Left colon (tissue), 2 donors: ENCODE results near the gene ARHGAP44. TPM values are rescaled to one million over a fixed set of nuclear protein-coding genes. Genes with fewer than 3 reads are reported as not detected.
"Not testable (repeated sequence)": the region's sequence is repeated elsewhere in the genome, so short reads cannot be mapped to it uniquely, and the experiment has no call there.

ENCODE experiments used
- ATAC-seq: fragments of 200-7000 bp; cut with Tn5 transposase; one replicate; pipeline ENCODE4 v1.9.1; 2020; ENCODE audit warnings: mild to moderate bottlenecking, moderate library complexity
- DNase-seq, 2 donors: peaks; one replicate each; pipeline ENCODE4 v3.0.0-alpha.2; 2020
- intact Hi-C, 2 donors: fragments of 100-400 bp; cut with DNase I in 1 of 2; cut with micrococcal nuclease in 1 of 2; formaldehyde crosslinking; loops; one replicate each; pipeline versions ENCODE4 v1.11.2 to v1.14.0; 2022; cut with DNase I, micrococcal nuclease
- total RNA-seq, 2 donors: library from RNA; stranded (reverse); fragmentation: NEBNext Ultra II Directional; extraction: Animal tissue kit (Norgen Biotek cat#: 25700); gene quantifications; one replicate each; pipeline ENCODE4 v1.2.1, GENCODE V29; 2021
- donor health status: DM: no; HTN: no; CAD: no.
- donor health status: DM: yes; HTN: yes; CAD: no.

Gene ARHGAP44
- total RNA-seq, 2 donors from 2014 or later = 44.4 to 71.1 TPM

GRCh38 chr17:12978787-12979186 is 189.5 kb downstream of the ARHGAP44 start:
- intact Hi-C loops = not testable (repeated sequence)

DNA sequence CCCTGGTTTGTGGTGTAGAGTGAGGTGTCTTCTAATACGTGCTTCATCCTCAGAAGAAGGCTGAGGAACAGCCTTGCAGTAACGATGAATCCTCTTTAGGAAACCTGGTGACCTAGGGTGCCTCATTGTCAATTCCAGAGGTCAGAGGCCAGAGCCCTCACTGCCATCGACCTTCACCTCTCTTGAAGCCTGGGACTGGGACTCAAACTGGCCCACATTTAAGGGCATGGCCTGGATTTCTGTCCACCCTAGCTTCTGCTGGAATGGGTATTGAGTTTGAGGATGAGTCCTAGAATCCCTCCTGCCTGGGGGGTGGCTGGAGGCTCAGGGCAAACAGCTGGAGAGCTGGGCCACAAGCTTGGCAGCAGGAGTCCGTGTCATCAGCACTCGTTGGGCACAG is 189.9 kb downstream of the ARHGAP44 start:
- intact Hi-C loops = no loop called here
- DNase-seq (no peak), ATAC-seq (no peak)

More at GRCh38 chr17:12978787-12979186, 189.5 kb downstream of the ARHGAP44 start:
- ATAC-seq, DNase-seq: not testable (repeated sequence)

GRCh38 chr17:12979826-12980500 is 190.7 kb downstream of the ARHGAP44 start:
- intact Hi-C loops = no loop called here
- no peak for DNase-seq
- no peak for ATAC-seq

- no peak for DNase-seq
- intact Hi-C loops = no loop called here
- no peak for ATAC-seq
Measured at GRCh38 chr17:12982224-12982623, 192.9 kb downstream of the ARHGAP44 start.

DNA sequence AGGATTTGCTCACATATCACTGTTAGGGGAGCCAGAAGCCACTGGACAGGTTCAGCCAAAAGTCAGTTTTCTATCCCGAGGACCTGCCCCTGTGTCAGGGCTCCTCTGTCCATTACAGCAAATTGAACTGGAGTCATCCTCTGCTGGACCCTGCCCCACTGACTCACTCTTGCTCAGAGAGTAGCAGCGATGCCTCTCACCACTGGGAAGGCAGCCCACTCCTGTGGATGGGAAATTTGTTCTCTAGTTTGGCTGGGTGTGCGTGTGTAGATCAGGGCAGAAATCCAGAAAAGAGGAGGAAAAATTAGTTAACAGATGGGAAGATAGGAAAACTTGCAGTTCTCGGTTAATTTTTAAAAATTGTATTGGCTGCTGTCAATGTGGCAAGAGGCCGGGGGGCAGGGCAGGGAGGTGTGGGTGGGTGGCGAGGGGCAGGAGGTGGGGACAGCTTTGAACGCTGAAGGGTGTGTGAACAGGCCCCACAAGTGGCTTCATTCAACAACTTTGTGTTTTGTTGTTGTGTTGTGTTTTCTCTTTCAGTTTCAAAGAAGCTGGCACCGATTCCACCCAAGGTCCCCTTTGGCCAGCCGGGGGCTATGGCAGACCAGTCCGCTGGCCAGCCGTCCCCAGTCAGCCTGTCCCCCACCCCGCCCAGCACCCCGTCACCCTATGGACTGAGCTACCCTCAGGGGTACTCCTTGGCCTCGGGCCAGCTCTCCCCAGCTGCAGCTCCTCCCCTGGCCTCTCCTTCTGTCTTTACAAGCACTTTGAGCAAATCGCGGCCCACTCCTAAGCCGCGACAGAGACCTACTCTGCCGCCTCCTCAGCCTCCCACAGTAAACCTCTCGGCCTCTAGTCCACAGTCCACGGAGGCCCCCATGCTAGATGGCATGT is 194.9 kb downstream of the ARHGAP44 start:
- peak; percentile 18 for ATAC-seq
- intact Hi-C loops = no loop called here
- peak in 1 of 2 donors; percentile 51 for DNase-seq

GRCh38 chr17:12985431-12986293 is 196.4 kb downstream of the ARHGAP44 start:
- intact Hi-C loops = no loop called here
- DNase-seq (no peak), ATAC-seq (no peak)

GRCh38 chr17:12987120-12987519 is 197.8 kb downstream of the ARHGAP44 start:
- no peak for ATAC-seq
- intact Hi-C loops = no loop called here

GRCh38 chr17:12990041-12990808 is 200.9 kb downstream of the ARHGAP44 start:
- ATAC-seq (peak; percentile 12), DNase-seq (no peak)
- intact Hi-C loops = no loop called here

More at GRCh38 chr17:12987120-12987519, 197.8 kb downstream of the ARHGAP44 start:
- no peak for DNase-seq

DNA sequence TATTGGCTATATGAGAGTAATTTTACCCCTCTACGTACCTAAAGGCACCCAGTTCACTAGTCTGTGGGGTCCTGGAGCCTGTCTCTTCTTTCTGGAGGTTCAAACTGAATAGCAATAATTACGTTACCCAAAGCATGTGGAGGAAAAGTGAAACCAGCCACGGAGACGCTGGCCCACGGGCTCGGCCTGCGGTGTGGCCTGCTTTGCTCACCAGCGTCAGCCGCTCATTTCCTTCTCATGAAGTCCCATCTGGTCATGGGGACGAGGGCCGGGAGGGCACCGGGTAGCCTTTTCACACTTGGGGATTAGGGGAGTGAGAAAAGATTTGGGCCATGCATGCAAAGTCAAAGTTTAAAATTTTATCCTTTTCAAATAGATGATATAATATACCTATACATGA is 201.6 kb downstream of the ARHGAP44 start:
- no peak for ATAC-seq
- intact Hi-C loops = no loop called here

DNA sequence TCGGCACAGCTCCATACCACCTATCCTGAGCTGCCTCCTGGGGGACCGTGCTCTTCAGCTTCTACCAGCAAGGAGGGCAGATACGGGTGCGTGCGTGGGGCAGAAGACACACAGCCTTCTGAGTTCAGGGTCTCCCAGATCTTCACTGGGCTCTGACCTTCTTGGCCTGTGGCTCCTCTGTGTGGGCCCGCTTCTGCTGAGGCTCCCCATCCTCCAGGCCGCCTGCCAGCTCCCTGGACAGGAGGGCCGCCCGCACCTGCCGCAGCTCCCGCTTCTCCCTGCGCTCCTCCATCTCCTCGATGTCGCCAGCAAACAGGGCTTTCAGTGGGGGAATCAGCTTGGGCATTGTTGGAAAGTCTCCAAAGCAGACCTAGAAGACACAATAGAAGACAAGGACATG is 203.4 kb downstream of the ARHGAP44 start:
- ATAC-seq (no peak), DNase-seq (no peak)
- intact Hi-C loops = no loop called here

More for the DNA sequence above, 201.6 kb downstream of the ARHGAP44 start:
- no peak for DNase-seq

DNA sequence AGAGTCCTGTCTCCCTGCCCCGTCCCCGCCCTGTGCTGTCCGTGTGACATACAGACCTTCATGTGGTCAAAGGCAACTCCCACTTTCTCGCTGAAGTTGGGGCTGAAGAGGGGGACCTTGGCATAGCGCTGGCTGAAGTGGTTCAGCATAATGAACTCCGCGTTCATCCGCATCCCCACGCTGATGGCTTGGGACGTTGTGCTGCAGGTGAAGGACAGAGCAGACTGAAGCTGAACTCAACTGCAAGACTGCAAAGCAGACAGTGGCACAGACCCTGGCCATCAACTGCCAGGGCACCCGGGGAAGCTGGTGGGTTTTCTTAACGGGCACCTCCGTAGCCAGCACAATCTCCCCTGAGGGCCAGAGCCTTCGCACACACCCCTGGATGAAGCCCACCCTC is 204.3 kb downstream of the ARHGAP44 start:
- ATAC-seq (peak; percentile 12), DNase-seq (no peak)
- intact Hi-C loops = no loop called here

DNA sequence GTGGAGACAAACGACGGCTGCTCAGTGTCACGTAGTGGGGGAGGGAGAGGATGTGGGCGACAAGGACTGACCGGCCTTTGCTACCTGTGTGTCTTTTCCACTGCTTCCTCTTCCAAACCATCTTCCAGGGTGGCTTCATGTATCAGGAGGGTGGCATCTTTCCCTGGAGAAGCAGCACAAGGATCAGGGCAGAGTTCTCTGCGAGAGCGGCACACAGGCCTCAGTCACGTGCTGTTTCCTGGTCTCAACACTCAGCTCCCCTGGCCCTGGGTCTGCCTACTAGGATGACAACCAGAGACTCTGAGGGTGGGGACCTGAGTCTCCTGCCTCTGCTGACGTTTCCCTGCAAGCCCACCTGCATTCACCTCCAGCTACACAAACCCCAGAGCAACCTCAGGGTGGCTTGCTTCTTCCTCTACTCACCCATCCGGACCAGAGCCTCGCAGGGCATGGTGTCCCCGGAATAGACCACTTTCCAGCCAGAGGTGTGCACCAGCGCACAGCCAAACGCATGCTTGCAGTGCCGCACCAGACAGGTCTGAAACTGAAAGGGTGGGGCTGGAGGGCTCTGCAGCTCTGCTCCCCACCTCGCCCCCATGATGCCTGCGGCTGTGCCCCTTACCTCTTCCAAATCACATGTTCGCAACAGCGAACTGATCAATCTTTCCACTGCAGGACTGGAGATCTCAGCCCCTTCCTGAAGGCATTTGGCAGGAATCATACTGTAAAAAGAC is 205.2 kb downstream of the ARHGAP44 start:
- no peak for DNase-seq
- intact Hi-C loops = no loop called here
- ATAC-seq = no peak

- no peak for ATAC-seq
- DNase-seq = no peak
- intact Hi-C loops = no loop called here
Measured at GRCh38 chr17:12995106-12995895, 206.0 kb downstream of the ARHGAP44 start.

DNA sequence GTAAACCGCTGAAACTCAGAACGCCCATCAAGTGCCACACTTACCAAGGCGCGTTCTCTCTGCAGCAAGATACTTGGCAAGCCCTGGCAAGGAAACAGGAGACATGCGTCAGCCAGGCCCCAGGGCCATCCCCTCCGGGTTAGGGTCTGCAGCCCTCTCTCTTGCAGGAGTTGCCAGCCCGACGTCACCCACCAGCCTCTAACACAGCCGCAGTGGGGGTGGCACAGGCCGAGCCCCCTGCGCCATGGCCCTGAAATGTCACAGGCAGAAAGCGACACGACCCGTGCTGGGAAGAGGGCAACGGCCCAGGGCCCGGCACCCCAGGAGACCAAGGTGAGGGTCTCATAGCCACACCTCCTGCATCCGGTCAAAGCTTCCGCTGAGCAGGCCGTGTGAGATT is 206.6 kb downstream of the ARHGAP44 start:
- intact Hi-C loops = no loop called here
- DNase-seq = no peak

DNA sequence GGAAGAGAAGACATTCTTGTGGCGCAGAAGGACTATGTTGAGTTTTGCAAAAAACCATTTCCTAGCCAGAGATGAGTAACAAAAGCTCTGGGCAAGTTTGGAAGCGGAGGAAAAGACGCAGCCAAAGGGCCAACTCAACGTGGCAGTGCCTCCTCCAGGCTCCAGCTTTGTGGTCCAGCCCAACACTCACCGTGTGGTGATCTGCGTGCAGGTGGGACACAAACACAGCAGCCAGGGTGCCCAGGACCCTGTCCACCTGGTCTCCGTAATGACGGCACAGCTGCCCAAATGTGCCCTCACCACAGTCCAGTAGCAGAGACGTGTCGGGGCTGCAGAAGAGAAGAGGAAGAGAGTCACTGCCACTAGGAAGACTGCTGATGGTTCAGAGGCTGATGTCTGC is 207.1 kb downstream of the ARHGAP44 start:
- DNase-seq = no peak
- no peak for ATAC-seq
- intact Hi-C loops = no loop called here

More for the DNA sequence above, 206.6 kb downstream of the ARHGAP44 start:
- ATAC-seq = no peak

- ATAC-seq (no peak), DNase-seq (no peak)
- intact Hi-C loops = no loop called here
Measured at GRCh38 chr17:12996941-12997340, 207.6 kb downstream of the ARHGAP44 start.

GRCh38 chr17:12998461-12998860 is 209.2 kb downstream of the ARHGAP44 start:
- no peak for ATAC-seq
- no peak for DNase-seq
- intact Hi-C loops = no loop called here
